ENCODE data around the gene STT3A.

STT3A gene

GRCh38 chr11:125593114-125593820, 615 bp downstream of the STT3A start:
- Histone ChIP-seq H3K27ac (ENCODE audit: low read depth, low read length) (peak overlapping the region; percentile 44), H3K4me1 (ENCODE audit: control insufficient read depth, insufficient read depth, low read length) (peaks cover 8% of the 10 kb centered on the region), H3K4me3 (ENCODE audit: low read length) (peak overlapping the region; percentile 97), H3K9ac (ENCODE audit: low read length) (peak overlapping the region; percentile 53), H3K36me3 (ENCODE audit: control insufficient read depth, insufficient read depth, low read length) (peaks cover 5% of the 10 kb centered on the region), H3K27me3 (ENCODE audit: control insufficient read depth, insufficient read depth, low read length) (no peaks in the 10 kb centered on the region)

- no peak overlapping the region for H3K4me3 ChIP-seq (ENCODE audit: low read length)
- no peak overlapping the region for H3K27ac ChIP-seq (ENCODE audit: low read depth, low read length)
- H3K36me3 ChIP-seq (ENCODE audit: control insufficient read depth, insufficient read depth, low read length), result peaks cover 5% of the 10 kb centered on the region
- no peak overlapping the region for H3K9ac ChIP-seq (ENCODE audit: low read length)
- H3K4me1 ChIP-seq (ENCODE audit: control insufficient read depth, insufficient read depth, low read length), result peaks cover 8% of the 10 kb centered on the region
- no peaks in the 10 kb centered on the region for H3K27me3 ChIP-seq (ENCODE audit: control insufficient read depth, insufficient read depth, low read length)
These were observed 2.3 kb downstream of the STT3A start for GRCh38 chr11:125594958-125595357.

- Histone ChIP-seq H3K27ac (ENCODE audit: low read depth, low read length) (no peak overlapping the region), H3K36me3 (ENCODE audit: control insufficient read depth, insufficient read depth, low read length) (peaks cover 32% of the 10 kb centered on the region), H3K4me3 (ENCODE audit: low read length) (no peak overlapping the region), H3K4me1 (ENCODE audit: control insufficient read depth, insufficient read depth, low read length) (no peaks in the 10 kb centered on the region), H3K27me3 (ENCODE audit: control insufficient read depth, insufficient read depth, low read length) (no peaks in the 10 kb centered on the region), H3K9ac (ENCODE audit: low read length) (no peak overlapping the region)
These were observed 8.0 kb downstream of the STT3A start for GRCh38 chr11:125600663-125601062.

GRCh38 chr11:125603207-125603606, 10.6 kb downstream of the STT3A start:
- Histone ChIP-seq H3K9ac (ENCODE audit: low read length) (no peak overlapping the region), H3K27ac (ENCODE audit: low read depth, low read length) (no peak overlapping the region), H3K36me3 (ENCODE audit: control insufficient read depth, insufficient read depth, low read length) (peaks cover 34% of the 10 kb centered on the region), H3K27me3 (ENCODE audit: control insufficient read depth, insufficient read depth, low read length) (no peaks in the 10 kb centered on the region), H3K4me3 (ENCODE audit: low read length) (no peak overlapping the region), H3K4me1 (ENCODE audit: control insufficient read depth, insufficient read depth, low read length) (no peaks in the 10 kb centered on the region)

- peaks cover 39% of the 10 kb centered on the region for H3K36me3 ChIP-seq (ENCODE audit: control insufficient read depth, insufficient read depth, low read length)
- H3K27me3 ChIP-seq (ENCODE audit: control insufficient read depth, insufficient read depth, low read length), result no peaks in the 10 kb centered on the region
- H3K9ac ChIP-seq (ENCODE audit: low read length), result no peak overlapping the region
- H3K4me1 ChIP-seq (ENCODE audit: control insufficient read depth, insufficient read depth, low read length), result no peaks in the 10 kb centered on the region
- H3K4me3 ChIP-seq (ENCODE audit: low read length), result no peak overlapping the region
- H3K27ac ChIP-seq (ENCODE audit: low read depth, low read length), result no peak overlapping the region
These were observed 12.8 kb downstream of the STT3A start for GRCh38 chr11:125605417-125605816.

GRCh38 chr11:125609545-125609944, 16.9 kb downstream of the STT3A start:
- H3K36me3 ChIP-seq (ENCODE audit: control insufficient read depth, insufficient read depth, low read length), result peaks cover 35% of the 10 kb centered on the region
- H3K27me3 ChIP-seq (ENCODE audit: control insufficient read depth, insufficient read depth, low read length), result no peaks in the 10 kb centered on the region
- no peak overlapping the region for H3K27ac ChIP-seq (ENCODE audit: low read depth, low read length)
- H3K4me3 ChIP-seq (ENCODE audit: low read length), result no peak overlapping the region
- no peaks in the 10 kb centered on the region for H3K4me1 ChIP-seq (ENCODE audit: control insufficient read depth, insufficient read depth, low read length)
- H3K9ac ChIP-seq (ENCODE audit: low read length), result no peak overlapping the region

- Histone ChIP-seq H3K4me1 (ENCODE audit: control insufficient read depth, insufficient read depth, low read length) (peaks cover 3% of the 10 kb centered on the region), H3K9ac (ENCODE audit: low read length) (no peak overlapping the region), H3K4me3 (ENCODE audit: low read length) (no peak overlapping the region), H3K27me3 (ENCODE audit: control insufficient read depth, insufficient read depth, low read length) (no peaks in the 10 kb centered on the region), H3K27ac (ENCODE audit: low read depth, low read length) (no peak overlapping the region), H3K36me3 (ENCODE audit: control insufficient read depth, insufficient read depth, low read length) (peaks cover 28% of the 10 kb centered on the region)
These were observed 25.7 kb downstream of the STT3A start for GRCh38 chr11:125618383-125618782.

GRCh38 chr11:125621995-125622394, 29.3 kb downstream of the STT3A start:
- no peaks in the 10 kb centered on the region for H3K27me3 ChIP-seq (ENCODE audit: control insufficient read depth, insufficient read depth, low read length)
- H3K27ac ChIP-seq (ENCODE audit: low read depth, low read length), result peak overlapping the region; percentile 60
- peaks cover 17% of the 10 kb centered on the region for H3K36me3 ChIP-seq (ENCODE audit: control insufficient read depth, insufficient read depth, low read length)
- no peak overlapping the region for H3K9ac ChIP-seq (ENCODE audit: low read length)
- no peak overlapping the region for H3K4me3 ChIP-seq (ENCODE audit: low read length)
- H3K4me1 ChIP-seq (ENCODE audit: control insufficient read depth, insufficient read depth, low read length), result peaks cover 13% of the 10 kb centered on the region

GRCh38 chr11:125623064-125623463, 30.4 kb downstream of the STT3A start:
- no peak overlapping the region for H3K4me3 ChIP-seq (ENCODE audit: low read length)
- H3K27me3 ChIP-seq (ENCODE audit: control insufficient read depth, insufficient read depth, low read length), result no peaks in the 10 kb centered on the region
- H3K27ac ChIP-seq (ENCODE audit: low read depth, low read length), result peak overlapping the region; percentile 21
- H3K36me3 ChIP-seq (ENCODE audit: control insufficient read depth, insufficient read depth, low read length), result peaks cover 17% of the 10 kb centered on the region
- peaks cover 13% of the 10 kb centered on the region for H3K4me1 ChIP-seq (ENCODE audit: control insufficient read depth, insufficient read depth, low read length)
- H3K9ac ChIP-seq (ENCODE audit: low read length), result no peak overlapping the region

GRCh38 chr11:125624756-125625213, 32.1 kb downstream of the STT3A start, which contains the start of gene CHEK1:
Gene CHEK1 (plus strand): TSS chr11:125625163. CDS start chr11:125626769, 1,606 bp downstream.
- H3K27ac ChIP-seq (ENCODE audit: low read depth, low read length), result peak within 1 kb of the TSS; percentile 86
- H3K36me3 ChIP-seq (ENCODE audit: control insufficient read depth, insufficient read depth, low read length), result peaks cover 8% of the 10 kb centered on the region
- no peaks in the 10 kb centered on the region for H3K27me3 ChIP-seq (ENCODE audit: control insufficient read depth, insufficient read depth, low read length)
- H3K4me1 ChIP-seq (ENCODE audit: control insufficient read depth, insufficient read depth, low read length), result peaks cover 13% of the 10 kb centered on the region
- peak within 1 kb of the TSS; percentile 88 for H3K4me3 ChIP-seq (ENCODE audit: low read length)
- H3K9ac ChIP-seq (ENCODE audit: low read length), result peak within 1 kb of the TSS; percentile 94

GRCh38 chr11:125625225-125625629, 32.6 kb downstream of the STT3A start:
- Histone ChIP-seq H3K27me3 (ENCODE audit: control insufficient read depth, insufficient read depth, low read length) (no peaks in the 10 kb centered on the region), H3K9ac (ENCODE audit: low read length) (peak overlapping the region; percentile 94), H3K4me1 (ENCODE audit: control insufficient read depth, insufficient read depth, low read length) (peaks cover 13% of the 10 kb centered on the region), H3K27ac (ENCODE audit: low read depth, low read length) (peak overlapping the region; percentile 86), H3K36me3 (ENCODE audit: control insufficient read depth, insufficient read depth, low read length) (peaks cover 8% of the 10 kb centered on the region), H3K4me3 (ENCODE audit: low read length) (peak overlapping the region; percentile 88)

GRCh38 chr11:125625630-125626287, 33.1 kb downstream of the STT3A start:
- Histone ChIP-seq H3K4me3 (ENCODE audit: low read length) (peak overlapping the region; percentile 88), H3K36me3 (ENCODE audit: control insufficient read depth, insufficient read depth, low read length) (peaks cover 5% of the 10 kb centered on the region), H3K27ac (ENCODE audit: low read depth, low read length) (peak overlapping the region; percentile 86), H3K9ac (ENCODE audit: low read length) (peak overlapping the region; percentile 94), H3K4me1 (ENCODE audit: control insufficient read depth, insufficient read depth, low read length) (peaks cover 13% of the 10 kb centered on the region), H3K27me3 (ENCODE audit: control insufficient read depth, insufficient read depth, low read length) (no peaks in the 10 kb centered on the region)

All from rectal smooth muscle tissue (tissue), 1 donor.